GM18526 (cell line): ENCODE measurements around the gene CD180.

Experiments used
- POLR2A ChIP-seq: IDR thresholded peaks from 3 replicates; pipeline ENCODE4 v1.6.1; 2011; ENCODE audit not compliant: insufficient read length; ENCODE audit errors: extremely low read depth

CD180 gene

GRCh38 chr5:67183859-67184258 lies 12.7 kb downstream of the CD180 start:
- TF ChIP-seq POLR2A = no peak

GRCh38 chr5:67182301-67182790 lies 14.3 kb downstream of the CD180 start:
- TF ChIP-seq POLR2A = no peak

GRCh38 chr5:67181648-67182221 lies 14.9 kb downstream of the CD180 start:
- no peak for TF ChIP-seq POLR2A

GRCh38 chr5:67179697-67180361 lies 16.8 kb downstream of the CD180 start:
- no peak for TF ChIP-seq POLR2A

GRCh38 chr5:67178966-67179365 lies 17.6 kb downstream of the CD180 start:
- no peak for TF ChIP-seq POLR2A

GRCh38 chr5:67178085-67178484 lies 18.5 kb downstream of the CD180 start:
- TF ChIP-seq POLR2A = no peak

GRCh38 chr5:67176936-67177335 lies 19.7 kb downstream of the CD180 start:
- TF ChIP-seq POLR2A = no peak

GRCh38 chr5:67173959-67174358 lies 22.6 kb downstream of the CD180 start:
- TF ChIP-seq POLR2A = no peak

- no peak for TF ChIP-seq POLR2A
Measured at GRCh38 chr5:67170767-67171166, 25.8 kb downstream of the CD180 start.

- TF ChIP-seq POLR2A = no peak
Measured at GRCh38 chr5:67168069-67168468, 28.5 kb downstream of the CD180 start.

- TF ChIP-seq POLR2A = no peak
Measured at GRCh38 chr5:67166460-67167285, 29.9 kb downstream of the CD180 start.

GRCh38 chr5:67165526-67166459 lies 30.8 kb downstream of the CD180 start:
- TF ChIP-seq POLR2A = no peak

- TF ChIP-seq POLR2A = no peak
Measured at GRCh38 chr5:67164856-67165525, 31.6 kb downstream of the CD180 start.

- no peak for TF ChIP-seq POLR2A
Measured at GRCh38 chr5:67163863-67164595, 32.6 kb downstream of the CD180 start.

- no peak for TF ChIP-seq POLR2A
Measured at GRCh38 chr5:67163231-67163756, 33.3 kb downstream of the CD180 start.
